NB4 (cell line): ENCODE measurements around the gene RAD51B.

Experiments
- DNase-seq: peaks from one replicate; pipeline ENCODE4 v3.0.0; 2010; ENCODE audit warnings: low read depth
- H3K4me3 ChIP-seq: one replicate; pipeline ENCODE4 v1.5.1; 2011; ENCODE audit warnings: mild to moderate bottlenecking, low read depth, low read length, moderate library complexity
- CTCF ChIP-seq: IDR thresholded peaks from one replicate; pipeline ENCODE4 v1.5.1; 2012; ENCODE audit warnings: low read depth, low read length
- MYC ChIP-seq: IDR thresholded peaks from 2 replicates; pipeline ENCODE4 v1.6.1; 2011; ENCODE audit warnings: low read depth, low read length
- POLR2A ChIP-seq: IDR thresholded peaks from 2 replicates; pipeline ENCODE4 v1.6.1; 2011; ENCODE audit warnings: mild to moderate bottlenecking; ENCODE audit not compliant: insufficient read length; ENCODE audit errors: extremely low read depth
- TF ChIP-seq, protein P1 (sequence below): IDR thresholded peaks from 2 replicates; pipeline ENCODE4 v1.6.1; 2011; ENCODE audit warnings: low read depth, low read length

The RAD51B gene

DNA sequence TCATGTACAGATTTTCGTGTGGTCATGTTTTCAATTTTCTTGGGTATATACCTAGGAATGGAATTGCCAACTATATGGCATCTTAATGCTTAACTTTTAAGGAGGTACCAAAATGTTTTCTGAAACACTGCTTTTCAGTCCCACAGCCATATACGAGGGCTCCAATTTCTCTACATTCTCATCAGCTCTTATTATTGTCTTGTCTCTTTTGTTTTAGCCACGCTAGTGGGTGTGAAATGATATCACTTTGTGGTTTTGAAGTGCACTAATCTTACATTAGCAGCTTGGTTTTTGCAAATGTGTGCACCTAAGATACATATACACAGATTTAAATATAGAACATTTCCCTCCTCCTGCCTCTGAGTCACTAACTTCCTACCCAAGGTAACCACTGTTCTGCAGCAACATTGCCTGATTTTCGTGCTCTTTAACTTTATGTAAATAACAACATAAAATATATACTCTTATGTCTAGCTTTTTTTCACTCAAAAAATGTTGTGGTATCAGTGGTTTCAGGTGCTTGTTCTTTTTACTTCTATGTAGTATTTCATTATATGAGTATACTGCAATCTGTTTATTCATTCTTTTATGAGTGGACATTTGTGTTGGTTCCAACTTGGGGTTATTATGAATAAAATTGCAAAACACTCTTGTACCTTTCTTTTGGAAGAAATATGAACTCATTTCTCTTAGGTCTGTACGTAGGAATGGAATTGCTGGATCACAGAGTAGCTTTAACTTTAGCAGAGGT is 900.2 kb downstream of the RAD51B start:
- peak; percentile 59 for DNase-seq
- TF ChIP-seq CTCF (no peak), MYC (no peak), POLR2A (no peak)
- TF ChIP-seq, protein P1, sequence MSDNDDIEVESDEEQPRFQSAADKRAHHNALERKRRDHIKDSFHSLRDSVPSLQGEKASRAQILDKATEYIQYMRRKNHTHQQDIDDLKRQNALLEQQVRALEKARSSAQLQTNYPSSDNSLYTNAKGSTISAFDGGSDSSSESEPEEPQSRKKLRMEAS: no peak
- H3K4me3 ChIP-seq: no peak overlapping the region

DNA sequence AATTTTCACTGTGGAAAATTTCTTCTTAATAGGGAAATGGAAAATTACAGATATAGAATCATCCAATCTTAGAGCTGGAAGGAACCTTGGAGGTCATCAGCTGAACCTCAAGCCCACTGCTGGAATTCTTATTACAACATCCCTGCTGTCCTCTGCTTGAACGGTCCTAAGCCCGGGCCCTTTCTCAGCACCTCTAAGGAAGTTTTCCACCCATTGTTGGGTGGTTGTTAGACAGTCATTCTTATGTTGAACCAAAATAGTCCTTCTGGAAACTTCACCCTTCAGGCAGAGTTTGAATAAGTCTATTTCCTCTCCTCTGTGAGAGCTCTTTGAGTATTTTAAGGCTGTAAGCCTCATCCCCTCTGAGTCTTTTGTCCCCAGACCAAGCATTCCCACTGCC is 902.6 kb downstream of the RAD51B start:
- DNase-seq: no peak
- no peak overlapping the region for H3K4me3 ChIP-seq
- TF ChIP-seq MYC (no peak), CTCF (no peak), POLR2A (no peak)
- TF ChIP-seq, protein P1: no peak

DNA sequence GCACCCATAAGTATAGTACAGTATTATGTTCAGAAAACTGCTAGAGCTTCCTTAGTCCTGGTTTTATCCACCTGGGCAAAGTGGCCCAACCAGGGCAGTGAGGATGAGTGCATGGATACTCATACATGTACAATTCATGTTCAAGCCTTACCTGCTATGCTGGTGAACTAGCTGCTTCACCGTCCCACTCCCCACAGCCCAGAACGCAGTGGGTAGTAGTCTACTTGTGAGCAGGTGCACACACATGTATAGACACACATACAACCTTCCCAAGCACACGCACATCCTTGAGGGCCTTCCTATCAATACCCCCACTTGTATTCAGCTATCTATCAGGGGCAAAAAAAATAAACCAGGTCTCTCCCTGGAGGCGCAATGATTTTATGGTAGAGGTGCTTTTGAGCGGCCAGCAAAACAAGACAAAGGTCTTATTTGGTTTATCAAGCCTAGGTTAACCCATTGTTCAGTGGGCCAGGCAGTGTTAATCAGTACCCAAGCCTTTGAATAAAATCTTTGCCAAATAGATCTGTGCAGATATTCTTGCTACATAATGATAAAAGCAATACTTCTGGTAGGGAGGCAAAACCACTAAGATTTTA is 903.5 kb downstream of the RAD51B start:
- no peak for TF ChIP-seq MYC
- TF ChIP-seq, protein P1: no peak
- no peak for TF ChIP-seq CTCF
- TF ChIP-seq POLR2A: no peak
- H3K4me3 ChIP-seq: no peak overlapping the region
- no peak for DNase-seq

- TF ChIP-seq MYC (no peak), POLR2A (no peak), CTCF (no peak)
- TF ChIP-seq, protein P1: no peak
- DNase-seq: no peak
- no peak overlapping the region for H3K4me3 ChIP-seq
Measured at GRCh38 chr14:68723808-68724268, 904.3 kb downstream of the RAD51B start.

GRCh38 chr14:68724914-68725313 is 905.3 kb downstream of the RAD51B start:
- H3K4me3 ChIP-seq: no peak overlapping the region
- DNase-seq: no peak
- TF ChIP-seq CTCF (no peak), POLR2A (no peak), MYC (no peak)
- TF ChIP-seq, protein P1: no peak
